Stomach (tissue), 9 donors: Measurements from ENCODE around the gene C2CD3. TPM values are rescaled to one million over a fixed set of nuclear protein-coding genes. Genes with fewer than 3 reads are reported as not detected.

ENCODE experiments used
- DNase-seq, 2 donors: peaks; one replicate each; pipeline versions ENCODE4 v3.0.0 to v3.0.0-alpha.2; 2013 to 2019
- H3K27ac ChIP-seq, 5 donors: fragments of 200-600 bp in 4 of 5; sonication (generic) in 4 of 5; one replicate each; pipeline ENCODE4 v1.5.1; 2013 to 2019; ENCODE audit warnings: mild to moderate bottlenecking in 1 of 5, moderate library complexity in 1 of 5
- H3K27me3 ChIP-seq, 3 donors: fragments of 200-600 bp; sonication (generic); one replicate each; pipeline ENCODE4 v1.5.1; 2017 to 2019; ENCODE audit warnings: mixed run types in 1 of 3
- H3K36me3 ChIP-seq, 4 donors: fragments of 200-600 bp; sonication (generic); 1 replicate in 3 of 4; 2 replicates in 1 of 4; pipeline ENCODE4 v1.5.1; 2016 to 2019
- H3K4me1 ChIP-seq, 4 donors: fragments of 200-600 bp; sonication (generic); one replicate each; pipeline ENCODE4 v1.5.1; 2016 to 2019
- H3K4me3 ChIP-seq, 4 donors: fragments of 200-600 bp; sonication (generic) in 3 of 4; one replicate each; pipeline ENCODE4 v1.5.1; 2016 to 2019; ENCODE audit warnings: mild to moderate bottlenecking in 1 of 4
- H3K9me3 ChIP-seq, 4 donors: fragments of 200-600 bp; sonication (generic); one replicate each; pipeline ENCODE4 v1.5.1; 2016 to 2019
- CTCF ChIP-seq, 7 experiments: fragments of 450-650 bp in 4 of 7; fragments of 200-600 bp in 3 of 7; sonication (generic) in 3 of 7; IDR thresholded peaks; one replicate each; pipeline ENCODE4 v1.5.1; 2016 to 2019; ENCODE audit warnings: antibody characterized with exemption in 7 of 7, control low read depth in 2 of 7, mild to moderate bottlenecking in 1 of 7
- EP300 ChIP-seq: sonication (generic); formaldehyde crosslinking; IDR thresholded peaks from one replicate; pipeline ENCODE4 v1.6.1; 2017; ENCODE audit warnings: antibody characterized with exemption
- POLR2A ChIP-seq, 4 donors: fragments of 450-650 bp; IDR thresholded peaks; one replicate each; pipeline ENCODE4 v1.6.1; 2016; ENCODE audit warnings: antibody characterized with exemption in 4 of 4, control low read depth in 2 of 4, mild to moderate bottlenecking in 1 of 4, moderate library complexity in 1 of 4
- POLR2AphosphoS5 ChIP-seq, 3 donors: sonication (generic); formaldehyde crosslinking; IDR thresholded peaks; one replicate each; pipeline ENCODE4 v1.6.1; 2016; ENCODE audit warnings: antibody characterized with exemption in 3 of 3
- WGBS, 5 donors: extraction: QIAGEN DNeasy Blood & Tissue Kit in 3 of 5; methylation state at CpG; one replicate each; pipeline versions ENCODE4 v1.1.5 to v1.1.7; 2013 to 2018; 5-methylcytosine and 5-hydroxymethylcytosine counted together
- intact Hi-C: fragments of 100-400 bp; cut with DNase I; formaldehyde crosslinking; loops from one replicate; pipeline ENCODE4 v1.15.1; 2023; ENCODE audit warnings: low total_unique reads
- polyA plus RNA-seq, 3 donors: library from polyadenylated mRNA; stranded (reverse); fragments of 200-250 nt; gene quantifications; one replicate each; pipeline ENCODE4 v1.2.3, GENCODE V29; 2013
- total RNA-seq, 5 donors: library from RNA; depleted of rRNA; stranded (reverse); fragments of >200 nt; gene quantifications; one replicate each; pipeline versions ENCODE4 v1.1.0 to v1.2.3, GENCODE V29; 2014 to 2016
- donor health status: healthy with polysubstance abuse.
- donor health status: Bipolar disorder and iron deficiency.
- donor health status: healthy.

C2CD3 gene
- total and polyA plus RNA-seq, 8 donors = 5.6 to 176 (median 38.6) TPM

GRCh38 chr11:73977856-73978519 is 192.8 kb downstream of the C2CD3 start:
- no peak for DNase-seq
- Histone ChIP-seq H3K27ac (peak overlapping the region in 2 of 5 donors; percentile 35 to 92), H3K27me3 (no peaks in the 10 kb centered on the region), H3K36me3 (peaks cover 20 to 64% (median 49%) of the 10 kb centered on the region in 4 donors), H3K4me3 (no peak overlapping the region), H3K9me3 (no peaks in the 10 kb centered on the region), H3K4me1 (peaks cover 18 to 85% (median 51%) of the 10 kb centered on the region in 4 donors)
- TF ChIP-seq EP300 = no peak
- TF ChIP-seq POLR2A (IDR thresholded peaks at IDR 0.05) = no peak
- TF ChIP-seq CTCF (IDR thresholded peaks at IDR 0.05) = no peak
- TF ChIP-seq POLR2AphosphoS5 (IDR thresholded peaks at IDR 0.05) = no peak
- 96 to 99% (median 98%) methylated on average over 12 to 18 of the region's 18 CpGs for WGBS, 5 donors
- intact Hi-C loops = loop anchor here (10.0 kb wide), 1 partner anchor 47 kb away; no protein-coding TSS in a partner anchor

- Histone ChIP-seq H3K4me3 (no peak overlapping the region), H3K4me1 (peaks cover 13 to 78% (median 48%) of the 10 kb centered on the region in 4 donors), H3K27ac (no peak overlapping the region), H3K36me3 (peaks cover 20 to 64% (median 49%) of the 10 kb centered on the region in 4 donors), H3K27me3 (no peaks in the 10 kb centered on the region), H3K9me3 (no peaks in the 10 kb centered on the region)
- no peak for TF ChIP-seq EP300
- no peak for TF ChIP-seq POLR2A (IDR thresholded peaks at IDR 0.05)
- no peak for TF ChIP-seq POLR2AphosphoS5 (IDR thresholded peaks at IDR 0.05)
- TF ChIP-seq CTCF (IDR thresholded peaks at IDR 0.05) = no peak
- no peak for DNase-seq
- intact Hi-C loops = loop anchor here (10.0 kb wide), 1 partner anchor 48 kb away; no protein-coding TSS in a partner anchor
- 91 to 94% (median 92%) methylated on average over 14 of the region's 14 CpGs for WGBS, 5 donors
Measured at GRCh38 chr11:73976451-73977151, 194.2 kb downstream of the C2CD3 start.

DNA sequence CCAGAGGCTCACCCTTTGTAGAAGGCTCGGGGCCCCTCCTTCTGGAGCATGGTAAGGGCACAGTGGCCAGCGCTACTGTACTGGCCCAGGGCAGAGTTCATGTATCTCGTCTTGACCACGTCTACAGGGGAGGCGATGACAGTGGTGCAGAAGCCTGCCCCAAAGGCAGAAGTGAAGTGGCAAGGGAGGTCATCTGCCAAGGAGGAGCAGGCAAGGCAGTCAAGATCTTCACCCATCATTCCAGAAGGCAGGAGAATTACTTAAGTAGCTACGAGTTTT is 195.4 kb downstream of the C2CD3 start:
- Histone ChIP-seq H3K9me3 (no peaks in the 10 kb centered on the region), H3K36me3 (peaks cover 20 to 64% (median 49%) of the 10 kb centered on the region in 4 donors), H3K4me3 (no peak overlapping the region), H3K4me1 (peaks cover 3 to 66% (median 36%) of the 10 kb centered on the region in 4 donors), H3K27ac (no peak overlapping the region), H3K27me3 (no peaks in the 10 kb centered on the region)
- no peak for TF ChIP-seq POLR2AphosphoS5 (IDR thresholded peaks at IDR 0.05)
- TF ChIP-seq EP300 = no peak
- TF ChIP-seq POLR2A (IDR thresholded peaks at IDR 0.05) = no peak
- TF ChIP-seq CTCF (IDR thresholded peaks at IDR 0.05) = no peak
- intact Hi-C loops = loop anchor here (10.0 kb wide), 1 partner anchor 49 kb away; no protein-coding TSS in a partner anchor
- WGBS, 5 donors = 67 to 93% (median 87%) methylated on average over 1 to 6 of the region's 6 CpGs
- no peak for DNase-seq

- peaks cover 20 to 64% (median 49%) of the 10 kb centered on the region in 4 donors for H3K36me3 ChIP-seq
- H3K27ac ChIP-seq = peak overlapping the region in 3 of 5 donors; percentile 24 to 62 (median 49)
Measured at GRCh38 chr11:73974604-73975478, 196.0 kb downstream of the C2CD3 start.

More at GRCh38 chr11:73974604-73975478, 196.0 kb downstream of the C2CD3 start:
- intact Hi-C loops = loop anchor here (10.0 kb wide), 1 partner anchor 50 kb away; no protein-coding TSS in a partner anchor
- Histone ChIP-seq H3K4me1 (peaks cover 0 to 60% (median 32%) of the 10 kb centered on the region in 4 donors), H3K9me3 (no peaks in the 10 kb centered on the region), H3K27me3 (no peaks in the 10 kb centered on the region), H3K4me3 (no peak overlapping the region)
- no peak for TF ChIP-seq POLR2AphosphoS5 (IDR thresholded peaks at IDR 0.05)
- TF ChIP-seq POLR2A (IDR thresholded peaks at IDR 0.05) = no peak
- TF ChIP-seq EP300 = no peak
- TF ChIP-seq CTCF (IDR thresholded peaks at IDR 0.05) = no peak
- no peak for DNase-seq
- WGBS, 5 donors = 89 to 91% (median 90%) methylated on average over 13 of the region's 13 CpGs
